NCI-H82 treated with DMSO at 0.1 percent for 48 hours (cell line): ENCODE results near the gene SLC49A3.
A peak's percentile ranks its signal among the peaks of the same experiment; 100 is the strongest.
"Not testable (repeated sequence)": the region's sequence is repeated elsewhere in the genome, so short reads cannot be mapped to it uniquely, and the experiment has no call there.

Experiments
- DNase-seq: peaks from one replicate; lab custom pipeline; 2025; ENCODE audit not compliant: unreplicated experiment; lab: John Stamatoyannopoulos, UW

SLC49A3 gene

DNA sequence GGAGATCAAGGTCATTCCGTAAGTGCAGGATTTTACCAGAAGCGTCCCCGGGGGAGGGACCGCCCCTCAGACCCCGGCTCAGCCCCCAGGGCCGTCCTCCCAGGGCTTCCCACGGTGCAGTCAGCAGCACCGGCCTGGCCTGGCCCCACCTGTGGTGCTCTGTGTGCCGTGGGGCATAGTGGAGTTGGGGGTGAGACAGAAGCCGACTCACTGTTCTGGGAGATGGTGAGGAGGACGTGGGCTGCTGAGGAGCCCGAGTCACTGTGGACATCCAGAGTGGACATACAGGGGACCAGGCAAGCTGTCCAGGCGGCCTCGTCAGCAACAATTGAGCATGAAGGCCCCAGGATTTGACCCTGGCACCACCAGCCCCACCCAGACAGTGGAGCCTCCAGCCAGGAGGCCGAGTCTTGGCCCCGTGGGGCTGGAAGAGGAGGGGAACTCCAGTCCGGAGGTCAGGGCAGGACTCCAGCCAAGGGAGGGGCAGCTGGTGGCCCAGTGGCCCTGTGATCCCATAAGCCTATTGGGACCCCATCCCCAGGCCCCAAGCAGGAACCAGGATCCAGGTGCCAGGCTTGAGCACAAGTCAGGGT is 34.0 kb downstream of the SLC49A3 start:
- no peak for DNase-seq

GRCh38 chr4:654503-654845 is 34.5 kb downstream of the SLC49A3 start:
- no peak for DNase-seq

DNA sequence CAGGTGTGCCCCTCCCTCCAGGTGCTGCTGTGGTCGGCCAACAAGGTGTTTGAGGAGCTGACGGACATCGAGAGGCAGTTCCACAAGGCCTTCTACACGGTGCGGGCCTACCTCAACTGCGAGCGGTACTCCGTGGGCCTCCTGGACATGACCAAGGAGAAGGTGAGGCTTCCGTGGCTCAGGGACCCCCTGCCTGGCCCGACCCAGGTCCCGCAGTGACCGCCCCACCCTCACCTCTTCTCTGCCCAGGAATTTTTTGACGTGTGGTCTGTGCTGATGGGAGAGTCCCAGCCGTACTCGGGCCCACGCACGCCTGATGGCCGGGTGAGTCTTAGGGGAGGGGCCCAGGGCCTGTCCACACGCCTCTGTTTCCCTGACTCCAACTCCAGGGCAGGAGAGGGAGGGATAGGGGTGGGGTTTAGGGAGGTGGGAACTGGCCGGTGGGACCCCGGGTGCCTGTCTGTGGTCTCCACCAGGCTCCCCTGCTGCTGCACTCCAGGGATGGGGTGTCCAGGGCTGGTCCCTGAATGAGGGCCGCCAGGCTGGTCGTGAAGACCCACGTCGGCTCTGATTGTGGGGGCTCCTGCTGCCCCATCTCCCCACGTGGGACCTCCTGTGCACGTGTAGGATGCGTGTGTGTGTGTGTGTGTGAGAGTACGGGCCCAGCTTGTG is 35.0 kb downstream of the SLC49A3 start:
- DNase-seq = no peak

DNA sequence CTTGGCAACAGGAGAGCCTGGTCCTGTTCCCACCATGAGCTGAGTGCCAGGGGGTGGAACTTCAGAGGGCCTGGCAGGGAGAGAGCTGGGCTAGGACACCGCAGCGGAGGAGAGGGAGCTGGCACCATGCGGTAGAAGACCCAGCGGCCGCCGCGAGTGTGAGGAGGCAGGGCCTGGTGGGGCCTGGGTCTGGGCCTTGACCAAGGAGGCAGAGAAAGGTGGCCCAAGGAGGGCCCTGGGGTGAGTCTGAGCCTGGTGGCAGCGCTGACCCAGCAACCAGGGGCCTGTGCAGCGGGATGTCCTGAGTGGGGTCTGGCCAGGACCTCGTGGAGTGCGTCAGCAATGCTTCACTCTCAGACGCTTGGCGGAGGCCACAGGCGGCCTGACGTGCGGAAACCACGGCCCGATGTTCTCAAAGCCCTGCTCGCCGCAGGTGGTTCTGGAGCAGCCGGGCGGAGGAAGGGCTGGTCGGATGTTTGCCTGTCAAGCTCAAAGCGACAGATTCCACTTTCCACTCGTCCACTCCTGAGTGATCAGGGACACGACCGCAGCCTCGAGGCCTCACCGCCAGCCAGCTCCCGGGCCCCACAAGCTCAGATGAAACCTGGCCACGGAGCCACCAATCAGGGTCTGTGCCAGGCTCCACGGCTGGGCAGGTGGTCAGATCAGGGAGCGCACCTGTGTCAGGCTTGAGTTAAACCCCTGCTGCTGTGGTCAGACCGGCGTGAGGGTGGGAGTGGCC is 35.7 kb downstream of the SLC49A3 start:
- DNase-seq = no peak

GRCh38 chr4:651884-652642 is 36.9 kb downstream of the SLC49A3 start:
- DNase-seq = no peak

- DNase-seq = no peak
These were observed 37.7 kb downstream of the SLC49A3 start for GRCh38 chr4:650951-651883.

DNA sequence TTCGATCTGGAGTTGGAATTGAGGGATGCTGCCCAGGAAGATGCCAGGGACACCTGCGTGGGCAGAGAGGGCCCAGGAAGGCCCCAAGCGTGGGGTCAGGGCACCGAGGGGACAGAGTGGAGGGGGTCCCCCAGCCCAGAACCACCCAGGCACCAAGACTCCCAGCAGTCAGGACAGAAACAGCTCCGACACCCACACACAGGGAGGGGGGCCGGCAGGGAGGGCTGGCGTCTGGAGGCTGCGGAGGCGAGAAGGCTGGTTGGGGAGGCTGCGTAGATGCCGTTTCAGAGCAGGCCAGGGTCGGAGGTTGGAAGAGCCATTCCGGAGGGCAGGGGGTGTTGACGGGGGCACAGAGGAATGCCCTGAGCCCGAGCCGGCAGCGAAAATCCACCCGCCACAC is 38.5 kb downstream of the SLC49A3 start:
- no peak for DNase-seq

- DNase-seq = no peak
These were observed 39.1 kb downstream of the SLC49A3 start for GRCh38 chr4:649751-650310.

GRCh38 chr4:649293-649625 is 39.7 kb downstream of the SLC49A3 start:
- DNase-seq = no peak

- peak; percentile 27 for DNase-seq
These were observed 40.2 kb downstream of the SLC49A3 start for GRCh38 chr4:648579-649292.

GRCh38 chr4:647481-647880 is 41.5 kb downstream of the SLC49A3 start:
- DNase-seq = no peak

GRCh38 chr4:646460-646859 is 42.5 kb downstream of the SLC49A3 start:
- no peak for DNase-seq

DNA sequence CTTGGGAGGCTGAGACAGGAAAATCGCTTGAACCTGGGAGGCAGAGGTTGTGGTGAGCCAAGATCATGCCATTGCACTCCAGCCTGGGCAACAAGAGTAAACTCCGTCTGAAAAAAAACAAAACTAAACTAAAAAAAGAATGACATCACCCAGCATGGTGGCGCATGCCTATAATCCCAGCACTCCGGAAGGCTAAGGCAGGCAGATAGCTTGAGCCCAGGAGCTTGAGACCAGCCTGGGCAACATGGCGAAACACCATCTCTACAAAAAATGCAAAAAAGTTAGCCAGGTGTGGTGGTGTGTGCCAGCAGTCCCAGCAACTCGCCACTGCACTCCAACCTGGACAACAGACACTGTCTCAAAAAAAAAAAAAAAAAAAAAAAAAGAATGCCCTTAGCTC is 46.6 kb downstream of the SLC49A3 start:
- not testable (repeated sequence) for DNase-seq

DNA sequence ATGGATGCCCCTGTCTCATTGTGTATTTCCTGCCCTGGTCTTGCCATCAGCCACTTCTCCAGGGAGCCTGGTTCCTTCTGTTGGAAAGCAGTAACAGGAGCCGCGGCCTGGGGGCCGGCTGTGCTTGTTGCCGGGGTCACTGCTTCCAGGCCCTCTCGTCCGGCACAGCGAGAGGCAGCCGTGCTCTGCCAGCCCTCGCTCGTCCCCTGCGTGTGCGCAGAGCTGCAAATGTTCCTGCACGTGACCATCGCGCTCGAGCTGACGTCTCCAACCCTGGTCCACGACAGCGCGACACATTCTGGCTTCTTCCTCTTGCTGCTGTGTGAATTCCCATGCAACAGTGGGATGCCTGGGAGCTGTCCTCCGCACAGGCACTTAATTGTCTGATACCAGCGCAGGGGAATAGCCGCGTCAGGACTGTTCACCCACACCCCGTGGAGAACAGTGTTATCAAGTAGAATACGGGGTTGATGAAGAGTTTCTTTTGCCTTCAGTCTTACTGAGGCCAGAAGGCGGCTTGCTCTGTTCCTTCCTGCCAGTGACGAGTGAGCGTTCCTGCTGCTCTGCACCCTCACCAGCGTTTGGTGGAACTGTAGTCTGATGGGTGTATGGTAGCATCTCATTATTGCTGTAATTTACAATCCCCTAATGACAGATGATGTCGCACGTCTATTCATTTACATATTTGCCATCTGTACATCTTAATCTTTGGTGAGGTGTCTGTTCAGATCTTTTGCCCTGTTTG is 51.2 kb downstream of the SLC49A3 start:
- no peak for DNase-seq

GRCh38 chr4:636628-637159 is 52.3 kb downstream of the SLC49A3 start:
- no peak for DNase-seq

GRCh38 chr4:635851-636627 is 52.9 kb downstream of the SLC49A3 start:
- DNase-seq = no peak

- not testable (repeated sequence) for DNase-seq
These were observed 53.7 kb downstream of the SLC49A3 start for GRCh38 chr4:635066-635835.
